ENCODE results near the gene SLC22A5. TPM values are rescaled to one million over a fixed set of nuclear protein-coding genes. Genes with fewer than 3 reads are reported as not detected.

Gene SLC22A5
- total RNA-seq, 2 experiments from 2014 or later = 4.0 to 4.1 TPM

- POLR2A ChIA-PET = no interaction called here
- TF ChIP-seq, protein P1, sequence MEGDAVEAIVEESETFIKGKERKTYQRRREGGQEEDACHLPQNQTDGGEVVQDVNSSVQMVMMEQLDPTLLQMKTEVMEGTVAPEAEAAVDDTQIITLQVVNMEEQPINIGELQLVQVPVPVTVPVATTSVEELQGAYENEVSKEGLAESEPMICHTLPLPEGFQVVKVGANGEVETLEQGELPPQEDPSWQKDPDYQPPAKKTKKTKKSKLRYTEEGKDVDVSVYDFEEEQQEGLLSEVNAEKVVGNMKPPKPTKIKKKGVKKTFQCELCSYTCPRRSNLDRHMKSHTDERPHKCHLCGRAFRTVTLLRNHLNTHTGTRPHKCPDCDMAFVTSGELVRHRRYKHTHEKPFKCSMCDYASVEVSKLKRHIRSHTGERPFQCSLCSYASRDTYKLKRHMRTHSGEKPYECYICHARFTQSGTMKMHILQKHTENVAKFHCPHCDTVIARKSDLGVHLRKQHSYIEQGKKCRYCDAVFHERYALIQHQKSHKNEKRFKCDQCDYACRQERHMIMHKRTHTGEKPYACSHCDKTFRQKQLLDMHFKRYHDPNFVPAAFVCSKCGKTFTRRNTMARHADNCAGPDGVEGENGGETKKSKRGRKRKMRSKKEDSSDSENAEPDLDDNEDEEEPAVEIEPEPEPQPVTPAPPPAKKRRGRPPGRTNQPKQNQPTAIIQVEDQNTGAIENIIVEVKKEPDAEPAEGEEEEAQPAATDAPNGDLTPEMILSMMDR (IDR thresholded peaks at IDR 0.05) = no peak
- H3K27me3 Mint-ChIP-seq = no peaks in the 10 kb centered on the region
- intact Hi-C loops (cut with micrococcal nuclease) = no loop called here
- ATAC-seq (no peak), DNase-seq (no peak)
- no peak overlapping the region for H3K27ac Mint-ChIP-seq
- no peak overlapping the region for H3K4me3 Mint-ChIP-seq
- H3K4me1 Mint-ChIP-seq (ENCODE audit: low read depth) = peaks cover 2% of the 10 kb centered on the region
- CTCF ChIA-PET = interaction anchor here (0.8 to 0.9 kb wide), 2 partner anchors 15 to 92 kb away, joined by 3 read pairs; no protein-coding TSS in a partner anchor
- H3K36me3 Mint-ChIP-seq (ENCODE audit: low read depth) = peaks cover 6% of the 10 kb centered on the region
- no peaks in the 10 kb centered on the region for H3K9me3 Mint-ChIP-seq
These were observed 5.9 kb upstream of the SLC22A5 start for GRCh38 chr5:132363431-132364112.

DNA sequence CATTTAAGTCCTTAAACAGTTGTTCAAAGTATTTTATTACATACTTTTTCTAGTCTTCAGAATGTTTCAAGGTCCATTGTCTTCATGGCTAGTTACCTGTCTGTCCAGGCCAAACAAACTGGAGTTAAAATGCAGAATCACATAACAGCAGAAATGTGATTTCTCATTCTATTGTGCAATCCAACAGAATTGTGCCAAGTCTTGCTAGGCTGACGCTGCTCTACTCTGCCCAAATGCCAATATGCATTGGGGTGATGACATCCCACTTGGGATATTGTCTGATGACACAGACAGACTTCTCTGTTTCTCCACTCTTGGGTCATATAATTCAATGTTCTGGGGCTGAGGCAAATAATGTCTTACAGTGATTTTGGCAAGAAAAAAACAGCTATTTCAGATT is 5.2 kb upstream of the SLC22A5 start:
- H3K27me3 Mint-ChIP-seq = no peaks in the 10 kb centered on the region
- no peaks in the 10 kb centered on the region for H3K9me3 Mint-ChIP-seq
- no peak overlapping the region for H3K4me3 Mint-ChIP-seq
- POLR2A ChIA-PET = no interaction called here
- peaks cover 5% of the 10 kb centered on the region for H3K4me1 Mint-ChIP-seq (ENCODE audit: low read depth)
- TF ChIP-seq, protein P1 (IDR thresholded peaks at IDR 0.05) = no peak
- no peak overlapping the region for H3K27ac Mint-ChIP-seq
- H3K36me3 Mint-ChIP-seq (ENCODE audit: low read depth) = peaks cover 6% of the 10 kb centered on the region
- CTCF ChIA-PET = no interaction called here
- ATAC-seq (no peak), DNase-seq (no peak)
- intact Hi-C loops (cut with micrococcal nuclease) = no loop called here

DNA sequence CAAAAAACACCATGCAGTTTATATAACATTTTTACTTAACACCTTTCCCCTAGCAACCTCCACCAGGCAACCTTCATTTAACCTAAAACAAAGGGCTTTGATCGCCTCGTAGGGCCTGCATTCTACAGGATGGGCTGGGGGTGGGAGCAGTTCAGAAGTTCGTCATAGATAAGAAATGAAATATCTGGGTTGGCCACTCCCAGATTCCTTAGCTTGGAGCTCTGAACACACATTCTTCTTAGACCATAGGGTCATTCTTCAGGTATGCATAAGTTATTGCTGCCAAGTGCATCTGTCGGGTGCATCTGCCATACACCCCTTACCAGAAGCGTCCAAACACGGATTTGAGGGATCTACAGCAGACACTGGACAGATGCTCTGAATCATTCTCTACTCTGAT is 4.3 kb upstream of the SLC22A5 start:
- Mint-ChIP-seq H3K4me1 (ENCODE audit: low read depth) (peaks cover 5% of the 10 kb centered on the region), H3K27me3 (no peaks in the 10 kb centered on the region), H3K36me3 (ENCODE audit: low read depth) (peaks cover 6% of the 10 kb centered on the region), H3K27ac (no peak overlapping the region), H3K9me3 (no peaks in the 10 kb centered on the region), H3K4me3 (no peak overlapping the region)
- TF ChIP-seq, protein P1 (IDR thresholded peaks at IDR 0.05) = no peak
- CTCF ChIA-PET = interaction anchor here (2.1 kb wide), 1 partner anchor 302 kb away, joined by 5 read pairs; no protein-coding TSS in a partner anchor
- ATAC-seq (no peak), DNase-seq (no peak)
- intact Hi-C loops (cut with micrococcal nuclease) = no loop called here
- POLR2A ChIA-PET = interaction anchor here (1.7 kb wide), 1 partner anchor 114 kb away, joined by 4 read pairs; no protein-coding TSS in a partner anchor

DNA sequence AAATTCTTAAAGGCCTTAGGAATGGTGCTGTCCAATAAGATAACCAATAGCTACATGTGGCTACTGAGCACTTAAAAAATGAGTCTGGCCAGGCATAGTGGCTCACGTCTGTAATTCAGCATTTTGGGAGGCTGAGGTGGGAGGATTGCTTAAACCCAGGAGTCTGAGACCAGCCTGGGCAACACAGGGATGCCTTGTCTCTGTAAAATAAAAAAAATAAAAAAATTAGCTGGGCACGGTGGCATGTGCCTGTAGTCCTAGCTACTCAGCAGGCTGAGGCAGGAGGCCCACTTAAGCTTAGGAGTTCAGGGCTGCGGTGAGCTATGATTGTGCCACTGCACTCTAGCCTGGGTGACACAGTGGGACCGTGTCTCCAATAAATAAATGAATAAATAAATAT is 1.3 kb upstream of the SLC22A5 start:
- H3K4me3 Mint-ChIP-seq = no peak overlapping the region

More for the DNA sequence above, 1.3 kb upstream of the SLC22A5 start:
- ChIA-PET POLR2A (interaction anchor here (1.6 to 1.7 kb wide), 3 partner anchors 8 to 112 kb away, joined by 4 to 10 read pairs (median 7); partner anchors contain the start of gene SLC22A4), CTCF (interaction anchor here (0.7 to 2.8 kb wide), 9 partner anchors 17 to 303 kb away, joined by 3 to 15 read pairs (median 4); partner anchors contain the start of gene SLC22A4)
- intact Hi-C loops (cut with micrococcal nuclease) = no loop called here
- ATAC-seq = no peak
- H3K4me1 Mint-ChIP-seq (ENCODE audit: low read depth) = peaks cover 28% of the 10 kb centered on the region
- H3K9me3 Mint-ChIP-seq = no peaks in the 10 kb centered on the region
- no peaks in the 10 kb centered on the region for H3K27me3 Mint-ChIP-seq
- DNase-seq = no peak
- no peak overlapping the region for H3K27ac Mint-ChIP-seq
- TF ChIP-seq, protein P1 (IDR thresholded peaks at IDR 0.05) = no peak
- H3K36me3 Mint-ChIP-seq (ENCODE audit: low read depth) = peaks cover 5% of the 10 kb centered on the region
